Measurements from ENCODE around the gene ZSWIM3. TPM values are rescaled to one million over a fixed set of nuclear protein-coding genes. Genes with fewer than 3 reads are reported as not detected.
A peak's percentile ranks its signal among the peaks of the same experiment; 100 is the strongest.

Gene ZSWIM3
- total RNA-seq, 2 donors from 2014 or later: 3.0 to 6.1 TPM

DNA sequence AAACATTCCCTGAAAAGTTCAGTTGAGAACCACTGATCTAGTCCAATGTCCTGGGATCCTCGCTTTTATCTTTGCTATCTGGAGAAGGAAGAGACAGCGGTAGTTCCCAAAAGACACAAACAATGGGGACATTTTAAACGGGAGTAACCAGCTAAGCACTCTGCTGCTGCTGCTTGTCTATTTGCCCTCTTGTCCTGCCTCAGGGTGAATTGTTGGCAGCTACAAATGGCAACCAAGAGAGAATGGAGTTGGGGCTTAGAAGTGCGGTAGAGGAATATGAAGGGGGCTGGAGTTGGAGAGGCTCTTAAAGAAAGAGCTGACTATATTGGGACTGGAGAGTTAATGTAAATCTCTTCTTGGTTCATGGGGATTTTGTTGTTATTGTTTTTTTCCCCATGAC is 17.2 kb downstream of the ZSWIM3 start:
- H3K27ac ChIP-seq: no peak overlapping the region
- no peaks in the 10 kb centered on the region for H3K9me3 ChIP-seq
- TF ChIP-seq, protein P1, sequence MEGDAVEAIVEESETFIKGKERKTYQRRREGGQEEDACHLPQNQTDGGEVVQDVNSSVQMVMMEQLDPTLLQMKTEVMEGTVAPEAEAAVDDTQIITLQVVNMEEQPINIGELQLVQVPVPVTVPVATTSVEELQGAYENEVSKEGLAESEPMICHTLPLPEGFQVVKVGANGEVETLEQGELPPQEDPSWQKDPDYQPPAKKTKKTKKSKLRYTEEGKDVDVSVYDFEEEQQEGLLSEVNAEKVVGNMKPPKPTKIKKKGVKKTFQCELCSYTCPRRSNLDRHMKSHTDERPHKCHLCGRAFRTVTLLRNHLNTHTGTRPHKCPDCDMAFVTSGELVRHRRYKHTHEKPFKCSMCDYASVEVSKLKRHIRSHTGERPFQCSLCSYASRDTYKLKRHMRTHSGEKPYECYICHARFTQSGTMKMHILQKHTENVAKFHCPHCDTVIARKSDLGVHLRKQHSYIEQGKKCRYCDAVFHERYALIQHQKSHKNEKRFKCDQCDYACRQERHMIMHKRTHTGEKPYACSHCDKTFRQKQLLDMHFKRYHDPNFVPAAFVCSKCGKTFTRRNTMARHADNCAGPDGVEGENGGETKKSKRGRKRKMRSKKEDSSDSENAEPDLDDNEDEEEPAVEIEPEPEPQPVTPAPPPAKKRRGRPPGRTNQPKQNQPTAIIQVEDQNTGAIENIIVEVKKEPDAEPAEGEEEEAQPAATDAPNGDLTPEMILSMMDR (IDR thresholded peaks at IDR 0.05): no peak
- ATAC-seq (ENCODE audit: insufficient number of reproducible peaks, low FRiP score, low read depth) (no peak), DNase-seq (ENCODE audit: low spot score) (no peak)
- peaks cover 13% of the 10 kb centered on the region for H3K36me3 ChIP-seq
- no peaks in the 10 kb centered on the region for H3K27me3 ChIP-seq (replicated peaks; ENCODE audit: insufficient read depth)
- no peak overlapping the region for H3K4me3 ChIP-seq
- H3K4me1 ChIP-seq (ENCODE audit: control insufficient read depth in 1 of 2, low read depth in 2 of 2): no peaks in the 10 kb centered on the region

DNA sequence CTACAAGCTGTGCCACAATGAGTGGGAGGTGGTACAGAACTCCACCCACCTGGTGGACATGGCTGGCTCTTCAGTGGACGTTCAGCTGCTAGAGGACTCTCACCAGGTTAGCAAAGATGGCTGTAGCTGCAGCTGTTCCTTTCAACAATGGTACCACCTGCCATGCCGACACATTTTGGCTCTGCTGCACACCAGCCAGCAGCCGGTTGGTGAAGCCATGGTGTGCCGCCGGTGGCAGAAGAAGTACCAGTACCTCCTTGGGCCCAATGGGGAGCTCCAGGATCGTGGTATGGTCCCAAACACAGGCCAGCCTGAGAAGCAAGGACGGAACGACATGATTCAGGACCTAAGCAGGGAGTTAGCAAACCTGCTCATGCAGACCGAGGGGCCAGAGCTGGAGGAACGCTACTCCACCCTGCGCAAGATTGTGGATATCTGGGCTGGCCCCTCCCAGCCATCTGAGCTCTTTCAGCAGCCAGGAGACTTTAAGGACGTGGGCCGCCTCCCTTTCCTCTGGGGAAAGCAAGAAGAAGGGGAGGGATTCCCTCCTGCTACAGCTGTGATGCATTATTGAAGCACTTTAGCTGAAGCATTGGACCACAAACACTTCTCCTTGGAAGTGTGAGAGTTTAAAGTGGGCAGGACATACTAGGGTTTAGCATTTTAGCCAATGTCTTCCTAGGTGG is 20.8 kb downstream of the ZSWIM3 start:
- H3K27me3 ChIP-seq (replicated peaks; ENCODE audit: insufficient read depth): no peaks in the 10 kb centered on the region
- H3K4me3 ChIP-seq: no peak overlapping the region
- peaks cover 6 to 10% of the 10 kb centered on the region in 2 donors for H3K4me1 ChIP-seq (ENCODE audit: control insufficient read depth in 1 of 2, low read depth in 2 of 2)
- DNase-seq (ENCODE audit: low spot score) (no peak), ATAC-seq (ENCODE audit: insufficient number of reproducible peaks, low FRiP score, low read depth) (no peak)
- TF ChIP-seq, protein P1 (IDR thresholded peaks at IDR 0.05): no peak
- H3K27ac ChIP-seq: no peak overlapping the region
- peaks cover 13% of the 10 kb centered on the region for H3K36me3 ChIP-seq
- no peaks in the 10 kb centered on the region for H3K9me3 ChIP-seq

DNA sequence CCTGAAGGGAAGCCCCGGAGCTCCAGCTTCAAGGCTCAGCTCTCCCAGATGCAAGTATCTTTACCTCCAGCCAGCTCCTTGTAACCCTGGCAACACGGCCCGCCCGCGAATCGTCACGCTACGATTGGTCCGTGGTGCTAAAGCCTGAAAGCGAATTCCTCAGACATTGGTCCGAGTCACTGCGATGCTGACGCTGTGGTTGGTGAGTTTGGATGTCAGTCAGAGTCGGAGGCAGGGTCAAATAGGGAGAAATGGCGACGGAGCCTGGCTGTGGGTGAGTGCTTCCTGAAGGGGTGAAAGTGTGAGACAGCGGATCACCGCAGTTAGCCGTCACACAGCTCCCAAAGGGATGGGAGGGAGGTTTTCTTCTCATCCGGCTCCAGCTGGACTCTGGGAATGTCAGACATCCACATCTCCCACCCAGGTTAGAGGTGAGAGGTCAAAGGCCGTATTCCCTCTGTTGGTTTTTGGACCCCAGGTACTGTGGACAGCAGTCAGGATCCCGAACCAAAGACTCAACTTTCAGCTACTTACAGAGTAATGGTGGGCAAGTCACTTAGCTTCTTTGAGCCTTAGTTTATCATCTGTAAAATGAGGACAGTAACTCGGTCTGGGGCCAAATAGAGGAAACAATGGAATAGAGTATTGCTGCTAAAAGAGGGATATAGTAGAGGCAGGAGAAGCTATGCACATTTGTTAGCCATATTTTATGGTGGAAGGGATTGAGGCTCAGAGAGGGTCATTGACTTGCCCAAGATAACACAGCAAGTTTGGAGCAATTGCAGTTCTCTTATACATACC is 23.8 kb downstream of the ZSWIM3 start, which contains the start of gene ZSWIM1:
Gene ZSWIM1 (plus strand): TSS at position 240 of the 801 bp plus-strand sequence. CDS start 1,366 bp downstream, outside the sequence.
- Histone ChIP-seq H3K27me3 (replicated peaks; ENCODE audit: insufficient read depth) (no peaks in the 10 kb centered on the region), H3K9me3 (no peaks in the 10 kb centered on the region), H3K4me1 (ENCODE audit: control insufficient read depth in 1 of 2, low read depth in 2 of 2) (peaks cover 10 to 12% of the 10 kb centered on the region in 2 donors), H3K27ac (peak within 1 kb of the TSS; percentile 84 to 86), H3K36me3 (peaks cover 19% of the 10 kb centered on the region), H3K4me3 (peak within 1 kb of the TSS; percentile 82)
- ATAC-seq (ENCODE audit: insufficient number of reproducible peaks, low FRiP score, low read depth) (peak; percentile 98), DNase-seq (ENCODE audit: low spot score) (peak; percentile 98)
- TF ChIP-seq, protein P1 (IDR thresholded peaks at IDR 0.05): no peak

DNA sequence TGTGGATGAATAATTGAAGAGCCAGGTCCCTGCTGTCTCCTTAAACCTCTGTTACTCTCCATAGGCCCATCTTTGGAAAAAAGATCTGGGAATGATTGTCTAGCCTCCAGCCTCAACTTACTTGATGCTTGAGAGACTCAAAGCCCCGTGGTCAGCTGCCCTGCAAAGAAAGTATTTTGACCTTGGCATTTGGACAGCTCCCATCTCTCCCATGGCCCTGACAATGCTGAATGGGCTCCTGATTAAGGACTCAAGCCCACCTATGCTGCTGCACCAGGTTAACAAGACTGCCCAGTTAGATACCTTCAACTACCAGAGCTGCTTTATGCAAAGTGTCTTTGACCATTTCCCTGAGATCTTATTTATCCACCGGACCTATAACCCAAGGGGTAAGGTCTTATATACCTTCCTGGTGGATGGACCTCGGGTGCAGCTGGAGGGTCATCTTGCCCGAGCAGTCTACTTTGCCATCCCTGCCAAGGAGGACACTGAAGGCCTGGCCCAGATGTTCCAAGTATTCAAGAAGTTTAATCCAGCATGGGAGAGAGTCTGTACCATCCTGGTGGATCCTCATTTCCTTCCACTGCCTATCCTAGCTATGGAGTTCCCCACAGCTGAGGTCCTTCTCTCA is 25.2 kb downstream of the ZSWIM3 start:
- Histone ChIP-seq H3K4me3 (no peak overlapping the region), H3K4me1 (ENCODE audit: control insufficient read depth in 1 of 2, low read depth in 2 of 2) (peaks cover 10 to 12% of the 10 kb centered on the region in 2 donors), H3K27me3 (replicated peaks; ENCODE audit: insufficient read depth) (no peaks in the 10 kb centered on the region), H3K36me3 (peaks cover 22% of the 10 kb centered on the region), H3K27ac (no peak overlapping the region), H3K9me3 (no peaks in the 10 kb centered on the region)
- DNase-seq (ENCODE audit: low spot score) (no peak), ATAC-seq (ENCODE audit: insufficient number of reproducible peaks, low FRiP score, low read depth) (no peak)
- TF ChIP-seq, protein P1 (IDR thresholded peaks at IDR 0.05): no peak

DNA sequence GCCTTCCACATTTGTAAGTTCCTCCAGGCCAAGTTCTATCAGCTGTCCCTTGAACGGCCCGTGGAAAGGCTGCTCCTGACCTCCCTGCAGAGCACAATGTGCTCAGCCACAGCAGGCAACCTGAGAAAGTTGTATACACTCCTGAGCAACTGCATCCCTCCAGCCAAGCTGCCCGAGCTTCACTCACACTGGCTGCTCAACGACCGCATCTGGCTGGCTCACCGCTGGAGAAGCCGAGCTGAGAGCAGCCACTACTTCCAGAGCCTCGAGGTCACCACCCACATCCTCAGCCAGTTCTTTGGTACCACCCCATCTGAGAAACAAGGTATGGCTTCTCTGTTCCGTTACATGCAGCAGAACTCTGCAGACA is 25.7 kb downstream of the ZSWIM3 start:
- peaks cover 21% of the 10 kb centered on the region for H3K36me3 ChIP-seq
- ATAC-seq (ENCODE audit: insufficient number of reproducible peaks, low FRiP score, low read depth) (no peak), DNase-seq (ENCODE audit: low spot score) (no peak)
- TF ChIP-seq, protein P1 (IDR thresholded peaks at IDR 0.05): no peak
- no peaks in the 10 kb centered on the region for H3K27me3 ChIP-seq (replicated peaks; ENCODE audit: insufficient read depth)
- no peak overlapping the region for H3K27ac ChIP-seq
- no peaks in the 10 kb centered on the region for H3K9me3 ChIP-seq
- H3K4me1 ChIP-seq (ENCODE audit: control insufficient read depth in 1 of 2, low read depth in 2 of 2): peaks cover 10 to 12% of the 10 kb centered on the region in 2 donors
- no peak overlapping the region for H3K4me3 ChIP-seq
